ENCODE data around the gene NPHP4. TPM values are rescaled to one million over a fixed set of nuclear protein-coding genes. Genes with fewer than 3 reads are reported as not detected.

NPHP4 gene
- polyA plus RNA-seq, 3 donors = 0.39 to 13.7 (median 1.2) TPM

GRCh38 chr1:5977494-5978444 is 14.5 kb downstream of the NPHP4 start:
- intact Hi-C loops (cut with micrococcal nuclease) = loop anchor here in 1 of 2 donors (5.0 kb wide), 1 partner anchor 1325 kb away; the partner anchor contains the start of gene AJAP1
- H3K4me3 Mint-ChIP-seq = no peak overlapping the region

More at GRCh38 chr1:5977494-5978444, 14.5 kb downstream of the NPHP4 start:
- Histone ChIP-seq H3K36me3 (replicated peaks in 1 of 2; ENCODE audit: control insufficient read depth in 1 of 2, insufficient read depth in 2 of 2, low read length in 2 of 2) (peaks cover 0 to 7% of the 10 kb centered on the region in 2 donors), H4K20me1 (ENCODE audit: insufficient read depth, low read length) (no peaks in the 10 kb centered on the region), H3K27me3 (ENCODE audit: control insufficient read depth in 2 of 2, insufficient read depth in 2 of 2, low read length in 2 of 2) (no peaks in the 10 kb centered on the region), H3K27ac (ENCODE audit: low read depth in 1 of 2, low read length in 2 of 2) (no peak overlapping the region), H3K4me2 (replicated peaks; ENCODE audit: extremely low read depth, low read length, poor library complexity, severe bottlenecking) (no peak overlapping the region), H2AFZ (ENCODE audit: insufficient read depth, low read depth, low read length, poor library complexity, severe bottlenecking) (no peak overlapping the region), H3K4me3 (replicated peaks in 1 of 3; ENCODE audit: low read depth in 2 of 3, low read length in 3 of 3) (no peak overlapping the region), H3K79me2 (ENCODE audit: insufficient read depth, low read length) (no peaks in the 10 kb centered on the region), H3K9me3 (replicated peaks in 1 of 2; ENCODE audit: control insufficient read depth in 1 of 2, insufficient read depth in 1 of 2, low read length in 2 of 2) (no peaks in the 10 kb centered on the region), H3K4me1 (ENCODE audit: control insufficient read depth in 1 of 2, insufficient read depth in 2 of 2, low read length in 2 of 2) (peaks cover 18 to 30% of the 10 kb centered on the region in 2 donors), H3K9ac (ENCODE audit: insufficient read depth, low read length, poor library complexity, severe bottlenecking) (no peak overlapping the region)
- H3K27ac Mint-ChIP-seq = peak overlapping the region in 6 of 7 donors; percentile 12 to 87 (median 51)
- peaks cover 36% of the 10 kb centered on the region for H3K4me1 Mint-ChIP-seq
- H3K36me3 Mint-ChIP-seq = peaks cover 13 to 29% of the 10 kb centered on the region in 2 donors
- WGBS (ENCODE audit: insufficient coverage) = 91% methylated on average over 20 of the region's 26 CpGs
- no peak for TF ChIP-seq CTCF (IDR thresholded peaks at IDR 0.05)
- no peak for DNase-seq
- H3K9me3 Mint-ChIP-seq = peaks cover 0 to 2% (median 0%) of the 10 kb centered on the region in 7 donors
- H3K27me3 Mint-ChIP-seq (ENCODE audit: low read depth in 3 of 3) = peaks cover 0 to 2% (median 2%) of the 10 kb centered on the region in 3 donors
